GM19372 (cell line): Measurements from ENCODE around the gene DPH2.

Experiments used
- ATAC-seq: cut with Tn5 transposase; IDR thresholded peaks from one replicate; pipeline ENCODE4 v1.9.1; 2021; ENCODE audit warnings: mild to moderate bottlenecking, low read depth, moderate library complexity; ENCODE audit not compliant: unreplicated experiment

Gene DPH2

GRCh38 chr1:44021581-44022321 is 51.9 kb downstream of the DPH2 start:
- no peak for ATAC-seq
